ENCODE measurements around the gene PMM1. TPM values are rescaled to one million over a fixed set of nuclear protein-coding genes. Genes with fewer than 3 reads are reported as not detected.

The PMM1 gene
- total and polyA plus RNA-seq, 12 donors = 13.8 to 43.5 (median 21.9) TPM

GRCh38 chr22:41548830-41549211 is 40.8 kb downstream of the PMM1 start:
- intact Hi-C loops (cut with DNase I) = loop anchor here in 5 of 10 donors (5.0 to 10.0 kb wide), 3 partner anchors 38 to 244 kb away; partner anchors contain the start of genes PMM1 (in 1 of the 5) and ZC3H7B (in 1 of the 5)
- WGBS, 2 donors = 83 to 86% methylated on average over 5 of the region's 5 CpGs

GRCh38 chr22:41544671-41545476 is 44.8 kb downstream of the PMM1 start:
- Histone ChIP-seq H3K9me3 (no peaks in the 10 kb centered on the region), H3K4me3 (peak overlapping the region in 9 of 10 donors; percentile 63 to 94 (median 81)), H3K4me1 (peaks cover 3 to 40% (median 24%) of the 10 kb centered on the region in 9 donors), H3K27ac (peak overlapping the region in 5 of 10 donors; percentile 7 to 90 (median 47)), H3K36me3 (peaks cover 0 to 6% (median 0%) of the 10 kb centered on the region in 9 donors), H3K27me3 (no peaks in the 10 kb centered on the region)
- DNase-seq (no peak), ATAC-seq (no peak)
- WGBS, 2 donors = 24 to 27% methylated on average over 21 of the region's 21 CpGs
- intact Hi-C loops (cut with DNase I) = loop anchor here in 8 of 10 donors (1.0 to 10.0 kb wide), 6 partner anchors 42 to 240 kb away; partner anchors contain the start of genes PMM1 (in 3 of the 8), DESI1 (in 1 of the 8), XRCC6 (in 1 of the 8) and ZC3H7B (in 1 of the 8)
- no peak for TF ChIP-seq CTCF (IDR thresholded peaks at IDR 0.05)

More at GRCh38 chr22:41548830-41549211, 40.8 kb downstream of the PMM1 start:
- Histone ChIP-seq H3K4me3 (no peak overlapping the region), H3K36me3 (no peaks in the 10 kb centered on the region), H3K9me3 (no peaks in the 10 kb centered on the region), H3K27ac (no peak overlapping the region), H3K4me1 (peaks cover 0 to 11% (median 9%) of the 10 kb centered on the region in 9 donors), H3K27me3 (no peaks in the 10 kb centered on the region)
- DNase-seq (no peak), ATAC-seq (no peak)
- no peak for TF ChIP-seq CTCF (IDR thresholded peaks at IDR 0.05)

GRCh38 chr22:41543854-41544670 is 45.6 kb downstream of the PMM1 start, which contains the start of gene POLR3H:
Gene POLR3H, minus strand, starts transcription at chr22:41544470. Its CDS starts 369 bp downstream, at chr22:41544101.
- Histone ChIP-seq H3K9me3 (no peaks in the 10 kb centered on the region), H3K36me3 (peaks cover 0 to 14% (median 0%) of the 10 kb centered on the region in 9 donors), H3K27me3 (no peaks in the 10 kb centered on the region), H3K4me1 (peaks cover 3 to 40% (median 24%) of the 10 kb centered on the region in 9 donors), H3K4me3 (peak within 1 kb of the TSS; percentile 63 to 94 (median 80)), H3K27ac (peak within 1 kb of the TSS; percentile 52 to 91 (median 84))
- DNase-seq = peak; percentile 98 to 99
- intact Hi-C loops (cut with DNase I) = loop anchor here in 7 of 10 donors (1.0 to 10.0 kb wide), 6 partner anchors 43 to 239 kb away; partner anchors contain the start of genes PMM1 (in 2 of the 7), DESI1 (in 1 of the 7), XRCC6 (in 1 of the 7) and ZC3H7B (in 1 of the 7)
- TF ChIP-seq CTCF (IDR thresholded peaks at IDR 0.05) = peak; percentile 24 to 81 (median 63)
- WGBS, 2 donors = 1% methylated on average over 70 to 80 of the region's 80 CpGs
- ATAC-seq = peak; percentile 98 to 100 (median 99)

Data from heart right ventricle (tissue), 16 donors.